WTC11 (cell line): ENCODE measurements around the gene HELZ.

ENCODE experiments used
- AFF4 ChIP-seq: sonication (generic); formaldehyde crosslinking; IDR thresholded peaks from 2 replicates; pipeline ENCODE4 v1.8.1; 2023; ENCODE audit warnings: mild to moderate bottlenecking, missing genetic modification reagents, borderline replicate concordance
- ATF3 ChIP-seq: sonication (generic); formaldehyde crosslinking; conservative IDR thresholded peaks from 2 replicates; pipeline ENCODE4 v1.8.1; 2022; ENCODE audit warnings: mild to moderate bottlenecking, missing genetic modification reagents
- CTCF ChIP-seq: fragments of 200-600 bp; IDR thresholded peaks from 2 replicates; pipeline ENCODE4 v1.8.0; 2022; ENCODE audit warnings: antibody characterized with exemption
- ESRRA ChIP-seq: sonication (generic); formaldehyde crosslinking; IDR thresholded peaks from 2 replicates; pipeline ENCODE4 v1.8.1; 2022; ENCODE audit warnings: mild to moderate bottlenecking, missing genetic modification reagents, borderline replicate concordance
- MAX ChIP-seq: sonication (generic); formaldehyde crosslinking; IDR thresholded peaks from 2 replicates; pipeline ENCODE4 v1.8.0; 2022; ENCODE audit warnings: mild to moderate bottlenecking, missing genetic modification reagents
- USF1 ChIP-seq: sonication (generic); formaldehyde crosslinking; IDR thresholded peaks from 2 replicates; pipeline ENCODE4 v1.8.0; 2022; ENCODE audit warnings: mild to moderate bottlenecking, missing genetic modification reagents
- ZNF317 ChIP-seq: sonication (generic); formaldehyde crosslinking; IDR thresholded peaks from 2 replicates; pipeline ENCODE4 v1.8.1; 2023; ENCODE audit warnings: low read depth, mild to moderate bottlenecking, moderate library complexity, missing genetic modification reagents, borderline replicate concordance
- ZNF416 ChIP-seq: fragments of 250-450 bp; sonication (Bioruptor Pico); IDR thresholded peaks from 2 replicates; pipeline ENCODE4 v1.9.0; 2021; ENCODE audit warnings: mild to moderate bottlenecking, inconsistent platforms
- ZNF512 ChIP-seq: sonication (generic); formaldehyde crosslinking; IDR thresholded peaks from 2 replicates; pipeline ENCODE4 v1.8.1; 2022; ENCODE audit warnings: missing genetic modification reagents, borderline replicate concordance

- TF ChIP-seq ZNF317 (no peak), AFF4 (no peak), MAX (CRISPR knock-in tag) (no peak), ZNF512 (CRISPR knock-in tag) (no peak), CTCF (no peak), ESRRA (CRISPR knock-in tag) (no peak), ZNF416 (CRISPR knock-in tag) (no peak), ATF3 (CRISPR knock-in tag) (no peak), USF1 (CRISPR knock-in tag) (no peak)
These were observed 70.8 kb downstream of the HELZ start for GRCh38 chr17:67174190-67174589.
